Upper lobe of right lung (tissue), 1 donor: Measurements from ENCODE around the gene NEURL1B. TPM values are rescaled to one million over a fixed set of nuclear protein-coding genes. Genes with fewer than 3 reads are reported as not detected.
A peak's percentile ranks its signal among the peaks of the same experiment; 100 is the strongest.

Experiments used
- ATAC-seq: fragments of 200-7000 bp; cut with Tn5 transposase; one replicate; pipeline ENCODE4 v1.9.1; 2020; ENCODE audit warnings: mild to moderate bottlenecking, moderate library complexity
- DNase-seq: peaks from one replicate; pipeline ENCODE4 v3.0.0-alpha.2; 2020
- H3K27ac ChIP-seq: fragments of 200-600 bp; one replicate; pipeline ENCODE4 v1.8.0; 2022
- H3K27me3 ChIP-seq: fragments of 200-600 bp; one replicate; pipeline ENCODE4 v1.8.0; 2022; ENCODE audit warnings: mild to moderate bottlenecking
- H3K36me3 ChIP-seq: fragments of 200-600 bp; one replicate; pipeline ENCODE4 v1.8.0; 2022
- H3K4me1 ChIP-seq: fragments of 200-600 bp; one replicate; pipeline ENCODE4 v1.8.0; 2022
- H3K4me3 ChIP-seq: fragments of 200-600 bp; one replicate; pipeline ENCODE4 v1.8.0; 2022; ENCODE audit warnings: mild to moderate bottlenecking
- H3K9me3 ChIP-seq: fragments of 200-600 bp; one replicate; pipeline ENCODE4 v1.8.0; 2022
- intact Hi-C: fragments of 100-400 bp; cut with DNase I; formaldehyde crosslinking; loops from one replicate; pipeline ENCODE4 v1.11.0; 2022
- total RNA-seq: library from RNA; stranded (reverse); fragmentation: NEBNext Ultra II Directional; extraction: Animal tissue kit (Norgen Biotek cat#: 25700); gene quantifications from one replicate; pipeline ENCODE4 v1.2.1, GENCODE V29; 2021
- TF ChIP-seq, protein P1 (sequence below): fragments of 200-600 bp; IDR thresholded peaks from one replicate; pipeline ENCODE4 v1.8.0; 2022; ENCODE audit warnings: antibody characterized with exemption
- donor health status: DM: no; HTN: yes; CAD: no; lungs with severe emphysema.

Gene NEURL1B
- total RNA-seq, 1 donor from 2014 or later: 25.0 TPM

- DNase-seq: peak; percentile 9
Observed at GRCh38 chr5:172642051-172642409, 967 bp downstream of the NEURL1B start.

GRCh38 chr5:172642486-172642885, 1.4 kb downstream of the NEURL1B start:
- Histone ChIP-seq H3K27ac (peak overlapping the region; percentile 80), H3K9me3 (no peaks in the 10 kb centered on the region), H3K27me3 (peaks cover 19% of the 10 kb centered on the region), H3K36me3 (no peaks in the 10 kb centered on the region), H3K4me1 (peaks cover 11% of the 10 kb centered on the region), H3K4me3 (peak overlapping the region; percentile 71)
- intact Hi-C loops: no loop called here
- TF ChIP-seq, protein P1, sequence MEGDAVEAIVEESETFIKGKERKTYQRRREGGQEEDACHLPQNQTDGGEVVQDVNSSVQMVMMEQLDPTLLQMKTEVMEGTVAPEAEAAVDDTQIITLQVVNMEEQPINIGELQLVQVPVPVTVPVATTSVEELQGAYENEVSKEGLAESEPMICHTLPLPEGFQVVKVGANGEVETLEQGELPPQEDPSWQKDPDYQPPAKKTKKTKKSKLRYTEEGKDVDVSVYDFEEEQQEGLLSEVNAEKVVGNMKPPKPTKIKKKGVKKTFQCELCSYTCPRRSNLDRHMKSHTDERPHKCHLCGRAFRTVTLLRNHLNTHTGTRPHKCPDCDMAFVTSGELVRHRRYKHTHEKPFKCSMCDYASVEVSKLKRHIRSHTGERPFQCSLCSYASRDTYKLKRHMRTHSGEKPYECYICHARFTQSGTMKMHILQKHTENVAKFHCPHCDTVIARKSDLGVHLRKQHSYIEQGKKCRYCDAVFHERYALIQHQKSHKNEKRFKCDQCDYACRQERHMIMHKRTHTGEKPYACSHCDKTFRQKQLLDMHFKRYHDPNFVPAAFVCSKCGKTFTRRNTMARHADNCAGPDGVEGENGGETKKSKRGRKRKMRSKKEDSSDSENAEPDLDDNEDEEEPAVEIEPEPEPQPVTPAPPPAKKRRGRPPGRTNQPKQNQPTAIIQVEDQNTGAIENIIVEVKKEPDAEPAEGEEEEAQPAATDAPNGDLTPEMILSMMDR: no peak
- DNase-seq (no peak), ATAC-seq (no peak)

More at GRCh38 chr5:172642051-172642409, 967 bp downstream of the NEURL1B start:
- Histone ChIP-seq H3K36me3 (no peaks in the 10 kb centered on the region), H3K9me3 (no peaks in the 10 kb centered on the region), H3K4me3 (peak overlapping the region; percentile 71), H3K27ac (peak overlapping the region; percentile 80), H3K27me3 (peaks cover 19% of the 10 kb centered on the region), H3K4me1 (peaks cover 7% of the 10 kb centered on the region)
- TF ChIP-seq, protein P1: no peak
- intact Hi-C loops: no loop called here
- ATAC-seq: no peak

DNA sequence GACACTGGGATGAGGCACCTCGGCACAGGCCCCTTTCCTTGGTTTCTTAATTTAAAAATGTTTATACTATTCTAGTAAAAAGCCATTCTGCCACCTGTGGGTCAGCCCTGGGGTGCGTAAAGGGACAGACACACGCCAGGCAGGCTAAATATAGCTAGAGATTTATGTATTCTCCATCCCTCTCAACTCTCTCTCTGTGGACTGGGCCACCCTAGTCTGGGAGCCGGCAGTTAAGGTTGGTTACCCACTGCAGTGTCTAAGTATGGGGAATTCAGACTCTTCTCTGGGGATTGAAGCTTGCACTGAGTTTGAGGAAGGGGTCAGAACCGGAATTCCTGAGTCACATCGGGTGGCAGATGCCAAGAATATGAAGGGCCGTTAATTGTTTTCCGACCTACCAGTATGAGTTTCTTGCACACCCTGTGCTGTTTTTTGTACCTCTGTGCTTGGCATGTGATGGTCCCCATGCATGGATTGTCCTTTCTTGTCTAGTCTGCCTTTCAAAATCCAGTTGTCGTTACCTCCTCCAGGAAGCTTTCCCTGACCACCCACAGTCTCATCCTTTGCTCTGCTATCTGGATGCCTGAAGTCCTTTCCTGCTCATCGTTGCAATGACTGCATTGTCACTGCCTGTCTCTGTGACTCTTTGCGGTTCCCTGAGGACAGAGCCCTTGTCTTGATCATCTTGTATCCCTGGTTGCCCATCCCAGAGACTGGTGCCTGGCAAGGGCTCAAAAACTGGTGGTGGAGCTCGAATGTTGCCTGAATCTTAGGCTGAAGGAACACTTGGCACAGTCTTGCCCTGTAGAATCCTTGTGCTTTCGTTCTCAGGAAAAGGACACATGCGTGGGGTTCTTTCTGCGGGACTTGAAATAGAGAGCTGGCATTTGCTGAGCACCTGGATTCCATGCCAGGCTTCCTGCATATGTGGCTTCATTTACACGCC, 2.1 kb downstream of the NEURL1B start:
- Histone ChIP-seq H3K27ac (peak overlapping the region; percentile 80), H3K36me3 (no peaks in the 10 kb centered on the region), H3K4me3 (peak overlapping the region; percentile 71), H3K9me3 (no peaks in the 10 kb centered on the region), H3K27me3 (peaks cover 14% of the 10 kb centered on the region), H3K4me1 (peaks cover 11% of the 10 kb centered on the region)
- TF ChIP-seq, protein P1: no peak
- intact Hi-C loops: no loop called here
- DNase-seq (peak; percentile 48), ATAC-seq (no peak)

- intact Hi-C loops: no loop called here
- Histone ChIP-seq H3K36me3 (no peaks in the 10 kb centered on the region), H3K4me1 (peaks cover 11% of the 10 kb centered on the region), H3K9me3 (no peaks in the 10 kb centered on the region), H3K4me3 (peak overlapping the region; percentile 71), H3K27me3 (peaks cover 13% of the 10 kb centered on the region), H3K27ac (no peak overlapping the region)
- ATAC-seq (no peak), DNase-seq (no peak)
- TF ChIP-seq, protein P1: no peak
Observed at GRCh38 chr5:172644266-172644665, 3.2 kb downstream of the NEURL1B start.

DNA sequence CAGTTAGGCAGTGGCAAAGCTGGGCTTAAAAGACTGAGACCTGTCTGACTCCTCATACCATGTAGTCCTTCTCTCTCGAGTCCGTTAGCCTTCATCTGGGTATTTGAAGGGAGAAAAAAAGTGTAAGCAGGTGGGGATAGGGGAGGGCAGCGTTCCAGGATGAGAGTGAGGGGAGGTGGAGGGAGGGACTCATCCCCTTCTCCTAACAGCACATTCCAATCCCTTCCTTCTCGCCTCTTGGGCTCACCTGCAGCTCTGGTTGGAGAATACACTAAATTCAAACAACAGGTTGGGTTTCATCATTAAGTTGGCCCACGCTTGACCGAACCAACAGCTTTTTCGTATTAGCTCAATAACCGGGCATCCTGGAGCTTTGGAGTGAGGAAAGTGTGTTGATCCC, 3.6 kb downstream of the NEURL1B start:
- TF ChIP-seq, protein P1: no peak
- H3K9me3 ChIP-seq: no peaks in the 10 kb centered on the region
- ATAC-seq (no peak), DNase-seq (no peak)
- H3K4me3 ChIP-seq: peak overlapping the region; percentile 71
- no peak overlapping the region for H3K27ac ChIP-seq
- H3K27me3 ChIP-seq: peaks cover 13% of the 10 kb centered on the region
- H3K36me3 ChIP-seq: no peaks in the 10 kb centered on the region
- intact Hi-C loops: no loop called here
- H3K4me1 ChIP-seq: peaks cover 11% of the 10 kb centered on the region
